GM13977 (cell line): Measurements from ENCODE around the gene RC3H1.

Experiments
- DNase-seq: peaks from one replicate; pipeline ENCODE4 v3.0.0; 2012; ENCODE audit warnings: low spot score
- in situ Hi-C: fragments of 300-500 bp; cut with MboI; formaldehyde crosslinking; loops from one replicate; pipeline ENCODE4 v1.12.0; 2022; ENCODE audit warnings: low sequenced_read_pairs, low pct_unique_long_range_greater_than_20kb, mixed read lengths, inconsistent platforms; ENCODE audit not compliant: unreplicated experiment
- TF ChIP-seq, protein P1 (sequence below): IDR thresholded peaks from 2 replicates; pipeline ENCODE4 v1.5.1; 2012; ENCODE audit warnings: mild to moderate bottlenecking, control low read depth; ENCODE audit not compliant: insufficient read depth; ENCODE audit errors: extremely low read depth, missing control alignments

Gene RC3H1

DNA sequence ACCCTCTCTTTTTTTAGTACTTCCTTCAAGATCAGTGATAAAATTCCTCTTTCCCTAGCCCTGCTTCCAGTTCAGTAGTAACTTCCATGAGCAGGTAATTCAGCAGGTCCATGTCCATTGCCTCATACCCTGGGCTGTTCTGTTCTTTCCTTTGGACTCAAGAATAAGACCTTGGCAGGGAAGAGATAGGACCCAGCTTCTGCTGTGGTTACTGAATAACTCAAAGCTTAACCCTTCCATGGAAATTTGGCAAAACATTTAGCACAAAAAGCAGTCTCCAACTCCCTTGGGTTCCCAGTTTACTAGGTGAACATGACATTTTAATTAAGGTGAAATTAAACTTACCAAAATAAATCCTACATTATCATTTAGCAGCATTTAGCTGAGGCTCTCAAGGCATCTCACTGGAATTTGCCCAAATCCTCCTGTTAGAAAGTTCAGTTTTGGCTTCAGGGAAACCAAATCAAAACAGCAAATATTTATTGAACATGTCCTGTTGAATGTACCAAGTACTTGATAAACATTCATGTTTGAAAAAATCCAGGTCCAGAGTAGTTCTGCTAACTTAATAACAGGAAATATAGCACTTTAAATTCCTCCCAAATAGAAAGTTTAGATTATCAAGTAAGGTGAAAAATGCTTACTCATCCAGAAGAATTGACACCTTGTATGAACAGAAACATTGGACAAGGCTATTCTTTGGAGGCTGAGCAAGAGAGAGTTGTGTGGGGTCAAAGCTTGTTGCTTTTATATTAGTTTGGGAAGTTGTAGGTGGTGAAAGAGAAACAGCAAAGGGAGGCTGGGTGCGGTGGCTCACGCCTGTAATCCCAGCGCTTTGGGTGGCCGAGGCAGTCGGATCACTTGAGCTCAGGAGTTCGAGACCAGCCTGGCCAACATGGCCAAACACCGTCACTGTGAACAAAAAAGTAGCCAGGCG is 96.6 kb downstream of the RC3H1 start:
- TF ChIP-seq, protein P1, sequence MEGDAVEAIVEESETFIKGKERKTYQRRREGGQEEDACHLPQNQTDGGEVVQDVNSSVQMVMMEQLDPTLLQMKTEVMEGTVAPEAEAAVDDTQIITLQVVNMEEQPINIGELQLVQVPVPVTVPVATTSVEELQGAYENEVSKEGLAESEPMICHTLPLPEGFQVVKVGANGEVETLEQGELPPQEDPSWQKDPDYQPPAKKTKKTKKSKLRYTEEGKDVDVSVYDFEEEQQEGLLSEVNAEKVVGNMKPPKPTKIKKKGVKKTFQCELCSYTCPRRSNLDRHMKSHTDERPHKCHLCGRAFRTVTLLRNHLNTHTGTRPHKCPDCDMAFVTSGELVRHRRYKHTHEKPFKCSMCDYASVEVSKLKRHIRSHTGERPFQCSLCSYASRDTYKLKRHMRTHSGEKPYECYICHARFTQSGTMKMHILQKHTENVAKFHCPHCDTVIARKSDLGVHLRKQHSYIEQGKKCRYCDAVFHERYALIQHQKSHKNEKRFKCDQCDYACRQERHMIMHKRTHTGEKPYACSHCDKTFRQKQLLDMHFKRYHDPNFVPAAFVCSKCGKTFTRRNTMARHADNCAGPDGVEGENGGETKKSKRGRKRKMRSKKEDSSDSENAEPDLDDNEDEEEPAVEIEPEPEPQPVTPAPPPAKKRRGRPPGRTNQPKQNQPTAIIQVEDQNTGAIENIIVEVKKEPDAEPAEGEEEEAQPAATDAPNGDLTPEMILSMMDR, result no peak
- in situ Hi-C loops, result no loop called here
- DNase-seq, result no peak

GRCh38 chr1:173920861-173921260 is 101.3 kb downstream of the RC3H1 start:
- in situ Hi-C loops, result no loop called here
- no peak for DNase-seq

DNA sequence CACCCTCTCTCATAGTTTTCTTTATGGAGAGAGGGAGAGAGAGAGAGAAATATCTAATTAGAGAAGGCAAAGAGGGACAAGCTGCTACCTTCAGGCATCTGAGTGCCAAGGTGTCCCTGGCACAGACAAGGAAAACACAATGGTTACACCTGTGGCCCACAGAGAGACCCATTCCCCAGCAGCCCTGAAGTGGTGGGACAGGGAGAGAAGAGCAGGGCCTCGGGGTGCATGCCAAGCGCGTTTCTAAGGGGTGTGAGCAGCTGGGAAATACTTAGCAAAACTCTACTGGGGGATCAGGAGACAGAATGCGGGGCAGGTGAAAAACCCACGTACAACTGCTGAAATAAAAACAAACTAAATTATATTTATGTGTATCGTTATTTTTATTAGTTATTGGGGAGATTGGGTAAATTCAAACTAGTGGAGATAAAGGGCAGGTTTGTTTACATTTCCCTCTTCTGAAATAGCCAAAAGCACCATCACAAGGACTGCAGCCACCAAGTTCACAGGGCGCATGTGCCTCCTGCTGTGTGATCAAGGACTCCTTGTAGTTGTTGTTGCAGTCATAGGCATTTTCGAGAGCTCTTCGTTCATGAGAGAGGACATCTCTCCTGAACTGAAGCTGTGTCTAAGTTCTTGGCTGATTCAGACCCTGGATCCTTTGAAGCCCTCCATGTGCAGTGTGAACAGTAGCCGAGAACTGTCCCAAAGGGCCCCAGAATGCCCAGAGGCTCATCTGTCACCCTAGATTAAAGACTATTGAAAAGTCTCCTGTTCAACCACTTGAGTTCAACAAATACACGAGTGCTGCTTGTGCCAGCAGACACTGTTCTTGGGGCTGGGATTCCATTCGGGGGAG is 104.3 kb downstream of the RC3H1 start:
- in situ Hi-C loops, result no loop called here
- TF ChIP-seq, protein P1, result no peak
- DNase-seq, result no peak

More at GRCh38 chr1:173920861-173921260, 101.3 kb downstream of the RC3H1 start:
- TF ChIP-seq, protein P1, result no peak

DNA sequence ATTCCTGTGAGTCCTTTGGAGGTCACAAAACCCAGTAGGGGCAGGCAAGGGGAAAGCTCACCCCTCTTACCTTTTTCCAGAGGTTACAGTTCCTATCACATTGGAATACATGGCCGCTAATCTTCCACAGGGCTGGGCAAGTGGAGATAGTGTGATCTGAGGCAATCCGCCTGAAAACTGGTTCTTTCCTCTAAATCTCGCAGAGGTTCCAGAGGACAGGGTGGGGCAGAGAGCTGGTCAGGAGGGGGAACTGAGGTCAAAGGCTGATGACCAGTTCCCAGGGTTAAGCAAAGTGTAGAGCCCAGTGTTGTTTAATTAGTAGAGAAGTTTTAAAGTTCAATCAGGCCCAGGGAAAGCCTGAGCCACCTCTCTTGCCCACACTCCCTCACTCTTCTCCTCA is 105.0 kb downstream of the RC3H1 start, which contains the start of gene SERPINC1:
Gene SERPINC1, minus strand, starts transcription at position 179 of the 400 bp plus-strand sequence. Its CDS starts 68 bp downstream, at position 111.
- DNase-seq, result no peak
- TF ChIP-seq, protein P1, result no peak
- in situ Hi-C loops, result no loop called here

DNA sequence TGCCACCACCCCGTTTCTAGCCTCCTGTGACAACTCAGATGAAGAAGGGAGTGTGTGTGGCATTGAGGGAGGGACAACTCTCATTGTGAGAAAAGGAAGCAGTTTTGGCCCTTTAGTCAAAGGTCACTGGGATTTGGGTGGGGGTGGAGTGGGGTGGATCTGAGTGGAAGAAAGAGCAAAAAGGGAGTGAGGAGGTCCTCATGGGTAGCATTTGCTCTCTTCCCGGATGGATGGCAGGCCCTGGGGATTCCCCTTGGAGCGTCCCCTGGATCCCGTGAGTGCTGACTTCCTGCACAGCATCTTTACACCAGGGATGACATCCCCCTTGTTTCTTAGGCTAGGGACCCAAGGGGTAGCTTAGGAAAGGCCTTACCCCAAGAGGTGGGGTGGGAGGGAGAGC is 105.5 kb downstream of the RC3H1 start:
- TF ChIP-seq, protein P1, result no peak
- in situ Hi-C loops, result no loop called here

GRCh38 chr1:173915596-173915995 is 106.6 kb downstream of the RC3H1 start:
- TF ChIP-seq, protein P1, result no peak
- in situ Hi-C loops, result no loop called here
- DNase-seq, result no peak

More for the DNA sequence above, 105.5 kb downstream of the RC3H1 start:
- DNase-seq, result no peak
